ENCODE data around the gene OR6J1.

OR6J1 gene

GRCh38 chr14:22598896-22599244, 45.3 kb downstream of the OR6J1 start:
- Histone ChIP-seq H3K9ac (ENCODE audit: low read length in 5 of 5) (peak overlapping the region; percentile 47 to 95 (median 91)), H3K36me3 (ENCODE audit: control insufficient read depth in 5 of 5, insufficient read depth in 5 of 5, low read length in 5 of 5) (peaks cover 7 to 26% (median 25%) of the 10 kb centered on the region in 5 donors), H3K9me3 (ENCODE audit: control insufficient read depth in 5 of 5, low read length in 5 of 5) (no peaks in the 10 kb centered on the region), H3K27ac (ENCODE audit: low read depth, low read length) (peak overlapping the region; percentile 85), H3K4me3 (ENCODE audit: low read depth in 1 of 5, low read length in 5 of 5) (peak overlapping the region; percentile 68 to 98 (median 94)), H3K27me3 (ENCODE audit: control insufficient read depth in 5 of 5, insufficient read depth in 4 of 5, low read length in 5 of 5) (no peaks in the 10 kb centered on the region), H3K4me1 (ENCODE audit: control insufficient read depth in 5 of 5, insufficient read depth in 5 of 5, low read length in 5 of 5) (peaks cover 8 to 33% (median 27%) of the 10 kb centered on the region in 5 donors)

- Histone ChIP-seq H3K4me3 (ENCODE audit: low read depth in 1 of 5, low read length in 5 of 5) (peak within 1 kb of the TSS; percentile 68 to 98 (median 94)), H3K27ac (ENCODE audit: low read depth, low read length) (peak within 1 kb of the TSS; percentile 85), H3K9ac (ENCODE audit: low read length in 5 of 5) (peak within 1 kb of the TSS; percentile 47 to 95 (median 91)), H3K36me3 (ENCODE audit: control insufficient read depth in 5 of 5, insufficient read depth in 5 of 5, low read length in 5 of 5) (peaks cover 5 to 20% (median 19%) of the 10 kb centered on the region in 5 donors), H3K4me1 (ENCODE audit: control insufficient read depth in 5 of 5, insufficient read depth in 5 of 5, low read length in 5 of 5) (peaks cover 8 to 33% (median 27%) of the 10 kb centered on the region in 5 donors), H3K27me3 (ENCODE audit: control insufficient read depth in 5 of 5, insufficient read depth in 4 of 5, low read length in 5 of 5) (no peaks in the 10 kb centered on the region), H3K9me3 (ENCODE audit: control insufficient read depth in 5 of 5, low read length in 5 of 5) (no peaks in the 10 kb centered on the region)
These were observed 45.9 kb downstream of the OR6J1 start, which contains the start of gene ABHD4 for GRCh38 chr14:22598099-22598895. ABHD4 (plus strand) TSS chr14:22598300; CDS start chr14:22598307, 7 bp downstream.

GRCh38 chr14:22597771-22598098, 46.4 kb downstream of the OR6J1 start:
- Histone ChIP-seq H3K4me3 (ENCODE audit: low read depth in 1 of 5, low read length in 5 of 5) (peak overlapping the region; percentile 68 to 98 (median 94)), H3K9ac (ENCODE audit: low read length in 5 of 5) (peak overlapping the region; percentile 35 to 95 (median 81)), H3K36me3 (ENCODE audit: control insufficient read depth in 5 of 5, insufficient read depth in 5 of 5, low read length in 5 of 5) (peaks cover 2 to 14% (median 14%) of the 10 kb centered on the region in 5 donors), H3K4me1 (ENCODE audit: control insufficient read depth in 5 of 5, insufficient read depth in 5 of 5, low read length in 5 of 5) (peaks cover 8 to 33% (median 27%) of the 10 kb centered on the region in 5 donors), H3K27me3 (ENCODE audit: control insufficient read depth in 5 of 5, insufficient read depth in 4 of 5, low read length in 5 of 5) (no peaks in the 10 kb centered on the region), H3K9me3 (ENCODE audit: control insufficient read depth in 5 of 5, low read length in 5 of 5) (no peaks in the 10 kb centered on the region), H3K27ac (ENCODE audit: low read depth, low read length) (peak overlapping the region; percentile 85)

- Histone ChIP-seq H3K9me3 (ENCODE audit: control insufficient read depth in 5 of 5, low read length in 5 of 5) (no peaks in the 10 kb centered on the region), H3K36me3 (ENCODE audit: control insufficient read depth in 5 of 5, insufficient read depth in 5 of 5, low read length in 5 of 5) (peaks cover 0 to 9% (median 9%) of the 10 kb centered on the region in 5 donors), H3K9ac (ENCODE audit: low read length in 5 of 5) (peak overlapping the region in 2 of 5 donors; percentile 81 to 95), H3K4me1 (ENCODE audit: control insufficient read depth in 5 of 5, insufficient read depth in 5 of 5, low read length in 5 of 5) (peaks cover 8 to 33% (median 27%) of the 10 kb centered on the region in 5 donors), H3K4me3 (ENCODE audit: low read depth in 1 of 5, low read length in 5 of 5) (peak overlapping the region; percentile 68 to 98 (median 94)), H3K27ac (ENCODE audit: low read depth, low read length) (no peak overlapping the region), H3K27me3 (ENCODE audit: control insufficient read depth in 5 of 5, insufficient read depth in 4 of 5, low read length in 5 of 5) (no peaks in the 10 kb centered on the region)
These were observed 46.9 kb downstream of the OR6J1 start for GRCh38 chr14:22597265-22597664.

- Histone ChIP-seq H3K4me1 (ENCODE audit: control insufficient read depth in 5 of 5, insufficient read depth in 5 of 5, low read length in 5 of 5) (peaks cover 8 to 33% (median 27%) of the 10 kb centered on the region in 5 donors), H3K27me3 (ENCODE audit: control insufficient read depth in 5 of 5, insufficient read depth in 4 of 5, low read length in 5 of 5) (no peaks in the 10 kb centered on the region), H3K36me3 (ENCODE audit: control insufficient read depth in 5 of 5, insufficient read depth in 5 of 5, low read length in 5 of 5) (peaks cover 0 to under 1% (median under 1%) of the 10 kb centered on the region in 5 donors), H3K4me3 (ENCODE audit: low read depth in 1 of 5, low read length in 5 of 5) (no peak overlapping the region), H3K27ac (ENCODE audit: low read depth, low read length) (no peak overlapping the region), H3K9ac (ENCODE audit: low read length in 5 of 5) (no peak overlapping the region), H3K9me3 (ENCODE audit: control insufficient read depth in 5 of 5, low read length in 5 of 5) (no peaks in the 10 kb centered on the region)
These were observed 47.7 kb downstream of the OR6J1 start for GRCh38 chr14:22596354-22596879.

GRCh38 chr14:22594156-22594716, 49.9 kb downstream of the OR6J1 start:
- no peak overlapping the region for H3K27ac ChIP-seq (ENCODE audit: low read depth, low read length)

GRCh38 chr14:22593601-22594000, 50.6 kb downstream of the OR6J1 start:
- Histone ChIP-seq H3K9me3 (ENCODE audit: control insufficient read depth in 5 of 5, low read length in 5 of 5) (no peaks in the 10 kb centered on the region), H3K4me1 (ENCODE audit: control insufficient read depth in 5 of 5, insufficient read depth in 5 of 5, low read length in 5 of 5) (peaks cover 0 to 23% (median 16%) of the 10 kb centered on the region in 5 donors), H3K9ac (ENCODE audit: low read length in 5 of 5) (no peak overlapping the region), H3K27ac (ENCODE audit: low read depth, low read length) (no peak overlapping the region), H3K27me3 (ENCODE audit: control insufficient read depth in 5 of 5, insufficient read depth in 4 of 5, low read length in 5 of 5) (no peaks in the 10 kb centered on the region), H3K36me3 (ENCODE audit: control insufficient read depth in 5 of 5, insufficient read depth in 5 of 5, low read length in 5 of 5) (no peaks in the 10 kb centered on the region), H3K4me3 (ENCODE audit: low read depth in 1 of 5, low read length in 5 of 5) (no peak overlapping the region)

More at GRCh38 chr14:22594156-22594716, 49.9 kb downstream of the OR6J1 start:
- Histone ChIP-seq H3K4me1 (ENCODE audit: control insufficient read depth in 5 of 5, insufficient read depth in 5 of 5, low read length in 5 of 5) (peaks cover 4 to 28% (median 21%) of the 10 kb centered on the region in 5 donors), H3K27me3 (ENCODE audit: control insufficient read depth in 5 of 5, insufficient read depth in 4 of 5, low read length in 5 of 5) (no peaks in the 10 kb centered on the region), H3K4me3 (ENCODE audit: low read depth in 1 of 5, low read length in 5 of 5) (no peak overlapping the region), H3K9me3 (ENCODE audit: control insufficient read depth in 5 of 5, low read length in 5 of 5) (no peaks in the 10 kb centered on the region), H3K36me3 (ENCODE audit: control insufficient read depth in 5 of 5, insufficient read depth in 5 of 5, low read length in 5 of 5) (no peaks in the 10 kb centered on the region), H3K9ac (ENCODE audit: low read length in 5 of 5) (no peak overlapping the region)

- H3K27me3 ChIP-seq (ENCODE audit: control insufficient read depth in 5 of 5, insufficient read depth in 4 of 5, low read length in 5 of 5): no peaks in the 10 kb centered on the region
- no peak overlapping the region for H3K27ac ChIP-seq (ENCODE audit: low read depth, low read length)
- no peaks in the 10 kb centered on the region for H3K9me3 ChIP-seq (ENCODE audit: control insufficient read depth in 5 of 5, low read length in 5 of 5)
- peaks cover 0 to 24% (median 18%) of the 10 kb centered on the region in 5 donors for H3K4me1 ChIP-seq (ENCODE audit: control insufficient read depth in 5 of 5, insufficient read depth in 5 of 5, low read length in 5 of 5)
- H3K9ac ChIP-seq (ENCODE audit: low read length in 5 of 5): no peak overlapping the region
- H3K4me3 ChIP-seq (ENCODE audit: low read depth in 1 of 5, low read length in 5 of 5): no peak overlapping the region
- no peaks in the 10 kb centered on the region for H3K36me3 ChIP-seq (ENCODE audit: control insufficient read depth in 5 of 5, insufficient read depth in 5 of 5, low read length in 5 of 5)
These were observed 51.0 kb downstream of the OR6J1 start for GRCh38 chr14:22593189-22593588.

GRCh38 chr14:22589096-22589839, 54.9 kb downstream of the OR6J1 start, which contains the start of gene DAD1:
DAD1 (minus strand) TSS chr14:22589224; CDS start chr14:22589157, 67 bp downstream.
- Histone ChIP-seq H3K4me3 (ENCODE audit: low read depth in 1 of 5, low read length in 5 of 5) (peak within 1 kb of the TSS; percentile 89 to 99 (median 96)), H3K4me1 (ENCODE audit: control insufficient read depth in 5 of 5, insufficient read depth in 5 of 5, low read length in 5 of 5) (peaks cover 0 to 38% (median 35%) of the 10 kb centered on the region in 5 donors), H3K27me3 (ENCODE audit: control insufficient read depth in 5 of 5, insufficient read depth in 4 of 5, low read length in 5 of 5) (no peaks in the 10 kb centered on the region), H3K9ac (ENCODE audit: low read length in 5 of 5) (peak within 1 kb of the TSS; percentile 88 to 96 (median 95)), H3K36me3 (ENCODE audit: control insufficient read depth in 5 of 5, insufficient read depth in 5 of 5, low read length in 5 of 5) (no peaks in the 10 kb centered on the region), H3K27ac (ENCODE audit: low read depth, low read length) (peak within 1 kb of the TSS; percentile 97), H3K9me3 (ENCODE audit: control insufficient read depth in 5 of 5, low read length in 5 of 5) (no peaks in the 10 kb centered on the region)

Measured in subcutaneous abdominal adipose tissue (tissue), 5 donors.